GM23338 (cell line): ENCODE data around the gene PPFIA1. TPM values are rescaled to one million over a fixed set of nuclear protein-coding genes. Genes with fewer than 3 reads are reported as not detected.

Source experiments
- ATAC-seq: fragments of 200-7000 bp; cut with Tn5 transposase; 3 replicates; pipeline ENCODE4 v1.9.1; 2020
- DNase-seq: peaks from one replicate; pipeline ENCODE4 v3.0.0-alpha.2; 2015; ENCODE audit warnings: low spot score
- H2AFZ ChIP-seq: fragments of 200-600 bp; sonication (generic); 2 replicates; pipeline ENCODE4 v1.8.0; 2016; ENCODE audit warnings: antibody characterized with exemption, mild to moderate bottlenecking, moderate library complexity
- H3F3A ChIP-seq: fragments of 200-600 bp; sonication (generic); replicated peaks from 2 replicates; pipeline ENCODE4 v1.8.0; 2017; ENCODE audit warnings: antibody characterized with exemption, mixed run types, low read depth
- H3K27ac ChIP-seq: fragments of 200-600 bp; sonication (generic); 2 replicates; pipeline ENCODE4 v1.6.1; 2016; ENCODE audit warnings: low read depth
- H3K27me3 ChIP-seq: fragments of 200-600 bp; sonication (generic); 2 replicates; pipeline ENCODE4 v1.8.0; 2016; ENCODE audit warnings: mild to moderate bottlenecking, mixed run types, moderate library complexity; ENCODE audit not compliant: insufficient read depth
- H3K36me3 ChIP-seq: fragments of 200-600 bp; sonication (generic); 2 replicates; pipeline ENCODE4 v1.8.0; 2016; ENCODE audit warnings: mild to moderate bottlenecking; ENCODE audit not compliant: insufficient read depth
- H3K4me1 ChIP-seq: fragments of 200-600 bp; sonication (generic); 2 replicates; pipeline ENCODE4 v1.8.0; 2016; ENCODE audit warnings: mild to moderate bottlenecking, moderate library complexity; ENCODE audit not compliant: insufficient read depth
- H3K4me2 ChIP-seq: fragments of 200-600 bp; sonication (generic); 2 replicates; pipeline ENCODE4 v1.7.1; 2017; ENCODE audit warnings: mixed run types
- H3K4me3 ChIP-seq: fragments of 200-600 bp; sonication (generic); 2 replicates; pipeline ENCODE4 v1.6.1; 2016; ENCODE audit warnings: mixed run types
- H3K79me2 ChIP-seq: fragments of 200-600 bp; sonication (generic); replicated peaks from 2 replicates; pipeline ENCODE4 v1.8.0; 2017; ENCODE audit warnings: mild to moderate bottlenecking; ENCODE audit not compliant: insufficient read depth
- H3K9me2 ChIP-seq: fragments of 200-600 bp; sonication (generic); 2 replicates; pipeline ENCODE4 v1.8.0; 2017; ENCODE audit not compliant: insufficient read depth
- H4K20me1 ChIP-seq: fragments of 200-600 bp; sonication (generic); replicated peaks from 2 replicates; pipeline ENCODE4 v1.8.0; 2017; ENCODE audit warnings: mild to moderate bottlenecking; ENCODE audit not compliant: insufficient read depth
- H3K27ac Mint-ChIP-seq: 2 replicates; pipeline ENCODE4 v1.8.0; 2020; ENCODE audit warnings: inconsistent platforms, mild to moderate bottlenecking, moderate library complexity, mixed read lengths
- H3K27me3 Mint-ChIP-seq: 3 replicates; pipeline ENCODE4 v1.8.0; 2022; ENCODE audit warnings: low read depth, mild to moderate bottlenecking, moderate library complexity, mixed read lengths, inconsistent platforms; ENCODE audit not compliant: insufficient read depth, poor library complexity
- H3K36me3 Mint-ChIP-seq: 3 replicates; pipeline ENCODE4 v1.8.0; 2021; ENCODE audit warnings: low read depth, mild to moderate bottlenecking, inconsistent platforms, moderate library complexity, mixed read lengths
- H3K4me1 Mint-ChIP-seq: 3 replicates; pipeline ENCODE4 v1.8.0; 2020; ENCODE audit warnings: mild to moderate bottlenecking, inconsistent platforms, mixed read lengths
- H3K4me3 Mint-ChIP-seq: 3 replicates; pipeline ENCODE4 v1.8.0; 2021; ENCODE audit warnings: moderate library complexity, mild to moderate bottlenecking, inconsistent platforms, mixed read lengths
- H3K9me3 Mint-ChIP-seq: 3 replicates; pipeline ENCODE4 v1.8.0; 2020; ENCODE audit warnings: moderate library complexity, mild to moderate bottlenecking, inconsistent platforms, mixed read lengths
- CREB1 ChIP-seq: fragments of 250-450 bp; sonication (Bioruptor Pico); IDR thresholded peaks from 2 replicates; pipeline ENCODE4 v1.5.0; 2020; ENCODE audit warnings: low read depth, mild to moderate bottlenecking, moderate library complexity
- EZH2 ChIP-seq: fragments of 200-600 bp; sonication (generic); IDR thresholded peaks from one replicate; pipeline ENCODE4 v1.8.0; 2017; ENCODE audit warnings: antibody characterized with exemption, mild to moderate bottlenecking, low read depth; ENCODE audit not compliant: unreplicated experiment
- POLR2AphosphoS5 ChIP-seq: IDR thresholded peaks from 2 replicates; pipeline ENCODE4 v1.6.1; 2016; ENCODE audit warnings: antibody characterized with exemption, low read depth
- ZNF114 ChIP-seq: fragments of 250-450 bp; sonication (Bioruptor Pico); IDR thresholded peaks from 2 replicates; pipeline ENCODE4 v1.5.0; 2020; ENCODE audit warnings: mild to moderate bottlenecking, moderate library complexity
- ZNF331 ChIP-seq: fragments of 250-450 bp; sonication (Bioruptor Pico); IDR thresholded peaks from 2 replicates; pipeline ENCODE4 v1.5.0; 2020; ENCODE audit warnings: low read depth, mild to moderate bottlenecking, moderate library complexity
- polyA plus RNA-seq: library from polyadenylated mRNA; unstranded; fragments of >200 nt; fragmentation: Nextera tagmentation; extraction: Ambion mirVana; gene quantifications from 2 replicates; pipeline ENCODE4 v1.2.1, GENCODE V29; 2016
- total RNA-seq: library from RNA; depleted of rRNA; stranded (reverse); fragments of >200 nt; shearing (Covaris generic); gene quantifications from 2 replicates; pipeline ENCODE4 v1.2.3, GENCODE V29; 2014
- TF ChIP-seq, protein P1 (sequence below): fragments of 250-450 bp; sonication (Bioruptor Pico); IDR thresholded peaks from 2 replicates; pipeline ENCODE4 v1.5.0; 2020; ENCODE audit warnings: mild to moderate bottlenecking, moderate library complexity
- TF ChIP-seq, protein P2 (sequence below): IDR thresholded peaks from 2 replicates; pipeline ENCODE4 v1.6.1; 2016; ENCODE audit warnings: antibody characterized with exemption
- TF ChIP-seq, protein P3 (sequence below), 2 experiments: fragments of 200-600 bp in 1 of 2; sonication (generic) in 1 of 2; conservative IDR thresholded peaks; 2 replicates each; pipeline versions ENCODE4 v1.5.1 to v1.6.1; 2016 to 2017; ENCODE audit warnings: antibody characterized with exemption in 2 of 2, low read depth in 2 of 2, mild to moderate bottlenecking in 2 of 2, moderate library complexity in 1 of 2

Gene PPFIA1
- total and polyA plus RNA-seq, 2 experiments from 2014 or later: 41.7 to 62.0 TPM

DNA sequence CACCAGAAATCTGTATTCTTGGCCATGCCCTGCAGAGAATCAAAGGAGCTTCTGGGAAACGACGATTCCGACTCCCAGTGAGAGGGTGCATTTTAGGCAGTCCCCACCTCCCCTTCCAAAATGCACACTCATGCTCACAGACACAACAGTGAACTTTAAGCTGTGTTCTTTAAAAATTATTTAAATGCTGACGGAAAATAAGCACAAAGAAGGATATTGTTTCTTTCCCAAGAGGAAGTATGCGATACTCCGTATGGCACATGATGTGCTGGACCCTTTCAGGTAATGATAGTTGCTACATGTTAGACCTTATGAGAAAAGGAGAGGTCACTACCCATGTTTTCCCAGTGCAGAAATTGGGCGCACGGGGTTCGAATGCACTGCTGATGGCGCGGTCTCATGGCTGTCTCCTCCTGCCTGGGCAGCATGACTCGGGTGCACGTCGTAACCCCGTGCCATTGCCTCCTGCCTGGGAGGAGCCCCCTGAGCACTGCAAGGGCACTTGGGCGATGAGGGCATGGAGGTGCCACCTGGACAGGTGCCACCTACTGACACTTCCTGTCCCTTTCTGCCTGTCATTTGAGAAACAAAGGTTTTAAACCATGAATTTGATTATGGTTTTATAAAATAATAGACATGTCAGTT is 64.0 kb downstream of the PPFIA1 start (continued):
- TF ChIP-seq, protein P1, sequence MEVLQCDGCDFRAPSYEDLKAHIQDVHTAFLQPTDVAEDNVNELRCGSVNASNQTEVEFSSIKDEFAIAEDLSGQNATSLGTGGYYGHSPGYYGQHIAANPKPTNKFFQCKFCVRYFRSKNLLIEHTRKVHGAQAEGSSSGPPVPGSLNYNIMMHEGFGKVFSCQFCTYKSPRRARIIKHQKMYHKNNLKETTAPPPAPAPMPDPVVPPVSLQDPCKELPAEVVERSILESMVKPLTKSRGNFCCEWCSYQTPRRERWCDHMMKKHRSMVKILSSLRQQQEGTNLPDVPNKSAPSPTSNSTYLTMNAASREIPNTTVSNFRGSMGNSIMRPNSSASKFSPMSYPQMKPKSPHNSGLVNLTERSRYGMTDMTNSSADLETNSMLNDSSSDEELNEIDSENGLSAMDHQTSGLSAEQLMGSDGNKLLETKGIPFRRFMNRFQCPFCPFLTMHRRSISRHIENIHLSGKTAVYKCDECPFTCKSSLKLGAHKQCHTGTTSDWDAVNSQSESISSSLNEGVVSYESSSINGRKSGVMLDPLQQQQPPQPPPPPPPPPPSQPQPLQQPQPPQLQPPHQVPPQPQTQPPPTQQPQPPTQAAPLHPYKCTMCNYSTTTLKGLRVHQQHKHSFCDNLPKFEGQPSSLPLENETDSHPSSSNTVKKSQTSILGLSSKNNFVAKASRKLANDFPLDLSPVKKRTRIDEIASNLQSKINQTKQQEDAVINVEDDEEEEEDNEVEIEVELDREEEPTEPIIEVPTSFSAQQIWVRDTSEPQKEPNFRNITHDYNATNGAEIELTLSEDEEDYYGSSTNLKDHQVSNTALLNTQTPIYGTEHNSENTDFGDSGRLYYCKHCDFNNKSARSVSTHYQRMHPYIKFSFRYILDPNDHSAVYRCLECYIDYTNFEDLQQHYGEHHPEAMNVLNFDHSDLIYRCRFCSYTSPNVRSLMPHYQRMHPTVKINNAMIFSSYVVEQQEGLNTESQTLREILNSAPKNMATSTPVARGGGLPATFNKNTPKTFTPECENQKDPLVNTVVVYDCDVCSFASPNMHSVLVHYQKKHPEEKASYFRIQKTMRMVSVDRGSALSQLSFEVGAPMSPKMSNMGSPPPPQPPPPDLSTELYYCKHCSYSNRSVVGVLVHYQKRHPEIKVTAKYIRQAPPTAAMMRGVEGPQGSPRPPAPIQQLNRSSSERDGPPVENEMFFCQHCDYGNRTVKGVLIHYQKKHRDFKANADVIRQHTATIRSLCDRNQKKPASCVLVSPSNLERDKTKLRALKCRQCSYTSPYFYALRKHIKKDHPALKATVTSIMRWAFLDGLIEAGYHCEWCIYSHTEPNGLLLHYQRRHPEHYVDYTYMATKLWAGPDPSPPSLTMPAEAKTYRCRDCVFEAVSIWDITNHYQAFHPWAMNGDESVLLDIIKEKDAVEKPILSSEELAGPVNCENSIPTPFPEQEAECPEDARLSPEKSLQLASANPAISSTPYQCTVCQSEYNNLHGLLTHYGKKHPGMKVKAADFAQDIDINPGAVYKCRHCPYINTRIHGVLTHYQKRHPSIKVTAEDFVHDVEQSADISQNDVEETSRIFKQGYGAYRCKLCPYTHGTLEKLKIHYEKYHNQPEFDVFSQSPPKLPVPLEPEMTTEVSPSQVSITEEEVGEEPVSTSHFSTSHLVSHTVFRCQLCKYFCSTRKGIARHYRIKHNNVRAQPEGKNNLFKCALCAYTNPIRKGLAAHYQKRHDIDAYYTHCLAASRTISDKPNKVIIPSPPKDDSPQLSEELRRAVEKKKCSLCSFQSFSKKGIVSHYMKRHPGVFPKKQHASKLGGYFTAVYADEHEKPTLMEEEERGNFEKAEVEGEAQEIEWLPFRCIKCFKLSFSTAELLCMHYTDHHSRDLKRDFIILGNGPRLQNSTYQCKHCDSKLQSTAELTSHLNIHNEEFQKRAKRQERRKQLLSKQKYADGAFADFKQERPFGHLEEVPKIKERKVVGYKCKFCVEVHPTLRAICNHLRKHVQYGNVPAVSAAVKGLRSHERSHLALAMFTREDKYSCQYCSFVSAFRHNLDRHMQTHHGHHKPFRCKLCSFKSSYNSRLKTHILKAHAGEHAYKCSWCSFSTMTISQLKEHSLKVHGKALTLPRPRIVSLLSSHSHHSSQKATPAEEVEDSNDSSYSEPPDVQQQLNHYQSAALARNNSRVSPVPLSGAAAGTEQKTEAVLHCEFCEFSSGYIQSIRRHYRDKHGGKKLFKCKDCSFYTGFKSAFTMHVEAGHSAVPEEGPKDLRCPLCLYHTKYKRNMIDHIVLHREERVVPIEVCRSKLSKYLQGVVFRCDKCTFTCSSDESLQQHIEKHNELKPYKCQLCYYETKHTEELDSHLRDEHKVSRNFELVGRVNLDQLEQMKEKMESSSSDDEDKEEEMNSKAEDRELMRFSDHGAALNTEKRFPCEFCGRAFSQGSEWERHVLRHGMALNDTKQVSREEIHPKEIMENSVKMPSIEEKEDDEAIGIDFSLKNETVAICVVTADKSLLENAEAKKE (CRISPR knock-in tag): no peak
- TF ChIP-seq ZNF331 (CRISPR knock-in tag): no peak
- TF ChIP-seq, protein P2, sequence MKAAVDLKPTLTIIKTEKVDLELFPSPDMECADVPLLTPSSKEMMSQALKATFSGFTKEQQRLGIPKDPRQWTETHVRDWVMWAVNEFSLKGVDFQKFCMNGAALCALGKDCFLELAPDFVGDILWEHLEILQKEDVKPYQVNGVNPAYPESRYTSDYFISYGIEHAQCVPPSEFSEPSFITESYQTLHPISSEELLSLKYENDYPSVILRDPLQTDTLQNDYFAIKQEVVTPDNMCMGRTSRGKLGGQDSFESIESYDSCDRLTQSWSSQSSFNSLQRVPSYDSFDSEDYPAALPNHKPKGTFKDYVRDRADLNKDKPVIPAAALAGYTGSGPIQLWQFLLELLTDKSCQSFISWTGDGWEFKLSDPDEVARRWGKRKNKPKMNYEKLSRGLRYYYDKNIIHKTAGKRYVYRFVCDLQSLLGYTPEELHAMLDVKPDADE: no peak
- TF ChIP-seq CREB1 (CRISPR knock-in tag): no peak
- no peak for TF ChIP-seq ZNF114 (CRISPR knock-in tag)
- TF ChIP-seq EZH2: no peak
- TF ChIP-seq POLR2AphosphoS5: no peak

DNA sequence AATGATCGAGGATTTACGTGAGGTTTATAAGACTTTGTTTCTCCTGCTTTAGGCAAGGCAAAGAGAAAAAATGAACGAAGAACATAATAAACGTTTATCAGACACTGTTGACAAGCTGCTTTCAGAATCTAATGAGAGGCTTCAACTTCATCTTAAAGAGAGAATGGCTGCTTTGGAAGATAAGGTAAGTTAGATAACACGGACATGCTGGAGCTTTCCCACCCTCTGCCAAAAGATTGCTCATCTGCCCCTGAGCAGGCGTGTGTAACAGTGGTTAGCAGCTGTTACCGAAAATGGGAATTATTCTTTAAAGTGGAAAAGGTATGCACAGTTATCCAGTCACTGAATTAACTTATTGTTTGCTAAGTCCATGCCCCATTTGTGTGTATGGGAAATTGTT is 65.0 kb downstream of the PPFIA1 start:
- Histone ChIP-seq H4K20me1 (peaks cover 2% of the 10 kb centered on the region; the same call in 1 of the 2 replicates), H3K27ac (no peak overlapping the region), H3K36me3 (peaks cover 88% of the 10 kb centered on the region), H3K4me2 (no peak overlapping the region), H3K4me1 (no peaks in the 10 kb centered on the region), H3K79me2 (no peaks in the 10 kb centered on the region), H3K9me2 (no peaks in the 10 kb centered on the region), H3F3A (no peaks in the 10 kb centered on the region), H2AFZ (no peak overlapping the region), H3K27me3 (no peaks in the 10 kb centered on the region), H3K4me3 (no peak overlapping the region)
- no peak for DNase-seq
- Mint-ChIP-seq H3K36me3 (peaks cover 82% of the 10 kb centered on the region), H3K9me3 (no peaks in the 10 kb centered on the region), H3K4me3 (no peak overlapping the region), H3K27me3 (no peaks in the 10 kb centered on the region), H3K4me1 (no peaks in the 10 kb centered on the region), H3K27ac (peak overlapping the region; percentile 6; the same call in 1 of the 2 replicates)
- ATAC-seq: no peak
- TF ChIP-seq ZNF114 (CRISPR knock-in tag) (no peak), CREB1 (CRISPR knock-in tag) (no peak)
- TF ChIP-seq, protein P3, sequence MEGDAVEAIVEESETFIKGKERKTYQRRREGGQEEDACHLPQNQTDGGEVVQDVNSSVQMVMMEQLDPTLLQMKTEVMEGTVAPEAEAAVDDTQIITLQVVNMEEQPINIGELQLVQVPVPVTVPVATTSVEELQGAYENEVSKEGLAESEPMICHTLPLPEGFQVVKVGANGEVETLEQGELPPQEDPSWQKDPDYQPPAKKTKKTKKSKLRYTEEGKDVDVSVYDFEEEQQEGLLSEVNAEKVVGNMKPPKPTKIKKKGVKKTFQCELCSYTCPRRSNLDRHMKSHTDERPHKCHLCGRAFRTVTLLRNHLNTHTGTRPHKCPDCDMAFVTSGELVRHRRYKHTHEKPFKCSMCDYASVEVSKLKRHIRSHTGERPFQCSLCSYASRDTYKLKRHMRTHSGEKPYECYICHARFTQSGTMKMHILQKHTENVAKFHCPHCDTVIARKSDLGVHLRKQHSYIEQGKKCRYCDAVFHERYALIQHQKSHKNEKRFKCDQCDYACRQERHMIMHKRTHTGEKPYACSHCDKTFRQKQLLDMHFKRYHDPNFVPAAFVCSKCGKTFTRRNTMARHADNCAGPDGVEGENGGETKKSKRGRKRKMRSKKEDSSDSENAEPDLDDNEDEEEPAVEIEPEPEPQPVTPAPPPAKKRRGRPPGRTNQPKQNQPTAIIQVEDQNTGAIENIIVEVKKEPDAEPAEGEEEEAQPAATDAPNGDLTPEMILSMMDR (conservative IDR thresholded peaks at IDR 0.05; ENCODE audit: low read depth in 2 of 2): no peak
